ENCODE results near the gene MRLN. TPM values are rescaled to one million over a fixed set of nuclear protein-coding genes. Genes with fewer than 3 reads are reported as not detected.

Gene MRLN
- total and polyA plus RNA-seq, 2 of the 8 experiments (the other 6 are each of a cell fraction or from before 2014, with no cell fraction given) = 0.21 TPM; not detected in 1

- no peak for TF ChIP-seq BACH1 (IDR thresholded peaks at IDR 0.05; ENCODE audit: low read length)
These were observed 50.9 kb downstream of the MRLN start (continued) for GRCh38 chr10:59702347-59702746.

All from H1 (cell line).